Suprapubic skin (tissue), 4 donors: ENCODE measurements around the gene FEM1C. TPM values are rescaled to one million over a fixed set of nuclear protein-coding genes. Genes with fewer than 3 reads are reported as not detected.

Experiments used
- DNase-seq, 2 donors: peaks; one replicate each; pipeline ENCODE4 v3.0.0-alpha.2; 2019; ENCODE audit warnings: low spot score in 2 of 2
- H3K27ac ChIP-seq: fragments of 200-600 bp; sonication (generic); one replicate; pipeline ENCODE4 v1.5.1; 2019
- H3K27me3 ChIP-seq: fragments of 200-600 bp; sonication (generic); one replicate; pipeline ENCODE4 v1.5.1; 2019
- H3K36me3 ChIP-seq: fragments of 200-600 bp; sonication (generic); one replicate; pipeline ENCODE4 v1.5.1; 2019
- H3K4me1 ChIP-seq: fragments of 200-600 bp; sonication (generic); one replicate; pipeline ENCODE4 v1.5.1; 2019
- H3K4me3 ChIP-seq: fragments of 200-600 bp; sonication (generic); one replicate; pipeline ENCODE4 v1.5.1; 2019; ENCODE audit warnings: mild to moderate bottlenecking
- H3K9me3 ChIP-seq: fragments of 200-600 bp; sonication (generic); one replicate; pipeline ENCODE4 v1.5.1; 2019
- CTCF ChIP-seq, 2 donors: fragments of 200-600 bp in 1 of 2; fragments of 450-650 bp in 1 of 2; sonication (generic) in 1 of 2; IDR thresholded peaks; one replicate each; pipeline ENCODE4 v1.5.1; 2016 to 2019; ENCODE audit warnings: antibody characterized with exemption in 2 of 2, mild to moderate bottlenecking in 1 of 2, moderate library complexity in 1 of 2
- EP300 ChIP-seq: sonication (generic); formaldehyde crosslinking; IDR thresholded peaks from one replicate; pipeline ENCODE4 v1.6.1; 2017; ENCODE audit warnings: antibody characterized with exemption
- POLR2A ChIP-seq, 2 donors: fragments of 450-650 bp; IDR thresholded peaks; one replicate each; pipeline ENCODE4 v1.6.1; 2017; ENCODE audit warnings: antibody characterized with exemption in 2 of 2, mild to moderate bottlenecking in 2 of 2, moderate library complexity in 2 of 2
- POLR2AphosphoS5 ChIP-seq, 3 donors: sonication (generic); formaldehyde crosslinking; IDR thresholded peaks; one replicate each; pipeline ENCODE4 v1.6.1; 2017; ENCODE audit warnings: antibody characterized with exemption in 3 of 3
- WGBS: methylation state at CpG from one replicate; pipeline ENCODE4 v1.1.5; 2018; 5-methylcytosine and 5-hydroxymethylcytosine counted together
- total RNA-seq, 4 donors: library from RNA; depleted of rRNA; stranded (reverse); fragments of >200 nt; gene quantifications; one replicate each; pipeline ENCODE4 v1.1.0, GENCODE V29; 2016

FEM1C gene
- total RNA-seq, 4 donors from 2014 or later: 15.4 to 17.8 (median 16.5) TPM

GRCh38 chr5:115532517-115532916, 12.1 kb downstream of the FEM1C start:
- TF ChIP-seq POLR2A (IDR thresholded peaks at IDR 0.05) (no peak), CTCF (IDR thresholded peaks at IDR 0.05) (no peak), EP300 (no peak), POLR2AphosphoS5 (IDR thresholded peaks at IDR 0.05) (no peak)
- WGBS: 42% methylated on average over 2 of the region's 2 CpGs
- Histone ChIP-seq H3K4me3 (no peak overlapping the region), H3K27me3 (no peaks in the 10 kb centered on the region), H3K9me3 (no peaks in the 10 kb centered on the region), H3K27ac (no peak overlapping the region), H3K4me1 (peaks cover 34% of the 10 kb centered on the region), H3K36me3 (peaks cover 8% of the 10 kb centered on the region)
- DNase-seq: no peak

- H3K4me1 ChIP-seq: peaks cover 30% of the 10 kb centered on the region
- H3K9me3 ChIP-seq: no peaks in the 10 kb centered on the region
- H3K27me3 ChIP-seq: no peaks in the 10 kb centered on the region
- no peak overlapping the region for H3K4me3 ChIP-seq
- WGBS: 46% methylated on average over 1 of the region's 1 CpG
- no peak for DNase-seq
- peaks cover 8% of the 10 kb centered on the region for H3K36me3 ChIP-seq
- no peak overlapping the region for H3K27ac ChIP-seq
- TF ChIP-seq CTCF (IDR thresholded peaks at IDR 0.05): no peak
- TF ChIP-seq POLR2AphosphoS5 (IDR thresholded peaks at IDR 0.05): no peak
- TF ChIP-seq EP300: no peak
- no peak for TF ChIP-seq POLR2A (IDR thresholded peaks at IDR 0.05)
These were observed 12.7 kb downstream of the FEM1C start for GRCh38 chr5:115531787-115532367.

GRCh38 chr5:115531380-115531779, 13.2 kb downstream of the FEM1C start:
- no peak overlapping the region for H3K4me3 ChIP-seq
- no peak overlapping the region for H3K27ac ChIP-seq
- 90% methylated on average over 3 of the region's 3 CpGs for WGBS
- TF ChIP-seq EP300 (no peak), POLR2AphosphoS5 (IDR thresholded peaks at IDR 0.05) (no peak), POLR2A (IDR thresholded peaks at IDR 0.05) (no peak), CTCF (IDR thresholded peaks at IDR 0.05) (no peak)
- H3K4me1 ChIP-seq: peaks cover 34% of the 10 kb centered on the region
- DNase-seq: no peak
- peaks cover 10% of the 10 kb centered on the region for H3K36me3 ChIP-seq
- no peaks in the 10 kb centered on the region for H3K9me3 ChIP-seq
- no peaks in the 10 kb centered on the region for H3K27me3 ChIP-seq

GRCh38 chr5:115530426-115530825, 14.1 kb downstream of the FEM1C start:
- H3K9me3 ChIP-seq: no peaks in the 10 kb centered on the region
- WGBS: 33% methylated on average over 3 of the region's 3 CpGs
- H3K4me1 ChIP-seq: peaks cover 34% of the 10 kb centered on the region
- no peak for TF ChIP-seq CTCF (IDR thresholded peaks at IDR 0.05)
- TF ChIP-seq POLR2A (IDR thresholded peaks at IDR 0.05): no peak
- no peak for TF ChIP-seq POLR2AphosphoS5 (IDR thresholded peaks at IDR 0.05)
- TF ChIP-seq EP300: no peak
- no peak overlapping the region for H3K4me3 ChIP-seq
- H3K27ac ChIP-seq: no peak overlapping the region
- no peak for DNase-seq
- H3K36me3 ChIP-seq: peaks cover 5% of the 10 kb centered on the region
- H3K27me3 ChIP-seq: no peaks in the 10 kb centered on the region

GRCh38 chr5:115526604-115527003, 18.0 kb downstream of the FEM1C start:
- 82% methylated on average over 2 of the region's 2 CpGs for WGBS
- Histone ChIP-seq H3K9me3 (no peaks in the 10 kb centered on the region), H3K27me3 (no peaks in the 10 kb centered on the region), H3K27ac (no peak overlapping the region), H3K4me3 (no peak overlapping the region), H3K4me1 (peaks cover 30% of the 10 kb centered on the region), H3K36me3 (peaks cover 32% of the 10 kb centered on the region)
- no peak for DNase-seq
- no peak for TF ChIP-seq CTCF (IDR thresholded peaks at IDR 0.05)
- no peak for TF ChIP-seq EP300
- no peak for TF ChIP-seq POLR2A (IDR thresholded peaks at IDR 0.05)
- TF ChIP-seq POLR2AphosphoS5 (IDR thresholded peaks at IDR 0.05): no peak
